BE2C (cell line): Measurements from ENCODE around the gene PAX2.

Source experiments
- DNase-seq: peaks from one replicate; pipeline ENCODE4 v3.0.0-alpha.2; 2020
- H3K27me3 ChIP-seq: fragments of 250-450 bp; sonication (Bioruptor Pico); 2 replicates; pipeline ENCODE4 v1.5.1; 2020; ENCODE audit warnings: mild to moderate bottlenecking
- H3K36me3 ChIP-seq: fragments of 250-450 bp; sonication (Bioruptor Pico); 2 replicates; pipeline ENCODE4 v1.5.1; 2020; ENCODE audit warnings: mild to moderate bottlenecking
- H3K4me1 ChIP-seq: fragments of 250-450 bp; sonication (Bioruptor Pico); 2 replicates; pipeline ENCODE4 v1.5.1; 2020
- H3K4me3 ChIP-seq: 2 replicates; pipeline ENCODE4 v1.5.1; 2011; ENCODE audit warnings: low read depth, low read length
- H3K9me3 ChIP-seq: fragments of 250-450 bp; sonication (Bioruptor Pico); 2 replicates; pipeline ENCODE4 v1.5.1; 2020
- CTCF ChIP-seq: IDR thresholded peaks from 2 replicates; pipeline ENCODE4 v1.5.1; 2012; ENCODE audit warnings: mild to moderate bottlenecking, low read depth, low read length

The PAX2 gene

GRCh38 chr10:100749309-100750217, 4.2 kb downstream of the PAX2 start:
- DNase-seq = no peak
- TF ChIP-seq CTCF = no peak
- Histone ChIP-seq H3K9me3 (no peaks in the 10 kb centered on the region), H3K4me3 (no peak overlapping the region), H3K4me1 (no peaks in the 10 kb centered on the region), H3K27me3 (peaks cover 96% of the 10 kb centered on the region), H3K36me3 (no peaks in the 10 kb centered on the region)

GRCh38 chr10:100750291-100751210, 5.2 kb downstream of the PAX2 start:
- peaks cover 100% of the 10 kb centered on the region for H3K27me3 ChIP-seq
- H3K9me3 ChIP-seq = no peaks in the 10 kb centered on the region
- no peaks in the 10 kb centered on the region for H3K4me1 ChIP-seq
- no peak for DNase-seq
- no peaks in the 10 kb centered on the region for H3K36me3 ChIP-seq
- TF ChIP-seq CTCF = no peak
- H3K4me3 ChIP-seq = no peak overlapping the region

- Histone ChIP-seq H3K36me3 (no peaks in the 10 kb centered on the region), H3K27me3 (peaks cover 100% of the 10 kb centered on the region), H3K4me3 (no peak overlapping the region), H3K4me1 (no peaks in the 10 kb centered on the region), H3K9me3 (no peaks in the 10 kb centered on the region)
- DNase-seq = no peak
- TF ChIP-seq CTCF = no peak
Measured at GRCh38 chr10:100751211-100751933, 6.0 kb downstream of the PAX2 start.

GRCh38 chr10:100755821-100756220, 10.4 kb downstream of the PAX2 start:
- DNase-seq = no peak

GRCh38 chr10:100759331-100759730, 13.9 kb downstream of the PAX2 start:
- Histone ChIP-seq H3K4me1 (no peaks in the 10 kb centered on the region), H3K9me3 (no peaks in the 10 kb centered on the region), H3K4me3 (no peak overlapping the region), H3K27me3 (peaks cover 32% of the 10 kb centered on the region), H3K36me3 (no peaks in the 10 kb centered on the region)
- peak; percentile 27; the same call in 1 of the 2 replicates for TF ChIP-seq CTCF
- DNase-seq = no peak

More at GRCh38 chr10:100755821-100756220, 10.4 kb downstream of the PAX2 start:
- Histone ChIP-seq H3K9me3 (no peaks in the 10 kb centered on the region), H3K4me3 (no peak overlapping the region), H3K36me3 (no peaks in the 10 kb centered on the region), H3K4me1 (no peaks in the 10 kb centered on the region), H3K27me3 (peaks cover 67% of the 10 kb centered on the region)
- TF ChIP-seq CTCF = no peak
